ENCODE measurements around the gene MIAT.

DNA sequence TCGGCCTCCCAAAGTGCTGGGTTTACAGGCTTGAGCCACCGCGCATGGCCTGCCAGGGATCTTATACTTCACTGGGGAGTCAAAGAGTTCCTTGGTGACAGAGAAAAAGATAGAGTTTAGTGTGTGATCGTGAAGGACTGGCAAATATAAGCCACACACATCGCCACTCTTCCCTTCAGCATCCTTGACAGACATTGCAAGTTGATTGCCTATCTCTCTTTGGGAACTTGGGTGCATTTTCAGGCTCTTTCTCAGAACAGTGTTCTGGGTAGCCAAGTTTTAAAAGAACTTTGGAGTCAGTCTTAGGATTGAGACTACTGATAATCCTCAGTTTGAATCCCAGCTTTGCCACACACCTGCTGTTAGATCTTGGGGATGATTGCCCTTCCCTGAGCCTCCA is 19.8 kb downstream of the MIAT start:
- TF ChIP-seq, protein P1, sequence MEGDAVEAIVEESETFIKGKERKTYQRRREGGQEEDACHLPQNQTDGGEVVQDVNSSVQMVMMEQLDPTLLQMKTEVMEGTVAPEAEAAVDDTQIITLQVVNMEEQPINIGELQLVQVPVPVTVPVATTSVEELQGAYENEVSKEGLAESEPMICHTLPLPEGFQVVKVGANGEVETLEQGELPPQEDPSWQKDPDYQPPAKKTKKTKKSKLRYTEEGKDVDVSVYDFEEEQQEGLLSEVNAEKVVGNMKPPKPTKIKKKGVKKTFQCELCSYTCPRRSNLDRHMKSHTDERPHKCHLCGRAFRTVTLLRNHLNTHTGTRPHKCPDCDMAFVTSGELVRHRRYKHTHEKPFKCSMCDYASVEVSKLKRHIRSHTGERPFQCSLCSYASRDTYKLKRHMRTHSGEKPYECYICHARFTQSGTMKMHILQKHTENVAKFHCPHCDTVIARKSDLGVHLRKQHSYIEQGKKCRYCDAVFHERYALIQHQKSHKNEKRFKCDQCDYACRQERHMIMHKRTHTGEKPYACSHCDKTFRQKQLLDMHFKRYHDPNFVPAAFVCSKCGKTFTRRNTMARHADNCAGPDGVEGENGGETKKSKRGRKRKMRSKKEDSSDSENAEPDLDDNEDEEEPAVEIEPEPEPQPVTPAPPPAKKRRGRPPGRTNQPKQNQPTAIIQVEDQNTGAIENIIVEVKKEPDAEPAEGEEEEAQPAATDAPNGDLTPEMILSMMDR (IDR thresholded peaks at IDR 0.05): no peak
- TF ChIP-seq MYC (IDR thresholded peaks at IDR 0.05; ENCODE audit: borderline replicate concordance, low read length): no peak
- TF ChIP-seq EP300 (IDR thresholded peaks at IDR 0.05): no peak
- no peak for TF ChIP-seq POLR2A (IDR thresholded peaks at IDR 0.05; ENCODE audit: low read length)
- TF ChIP-seq HDAC2 (IDR thresholded peaks at IDR 0.05): no peak
- TF ChIP-seq RAD21 (conservative IDR thresholded peaks at IDR 0.05 in 1 of 2, IDR thresholded peaks at IDR 0.05 in 1 of 2): no peak
- TF ChIP-seq SMC3 (IDR thresholded peaks at IDR 0.05): no peak
- no peak for TF ChIP-seq PHF8 (IDR thresholded peaks at IDR 0.05; ENCODE audit: borderline replicate concordance, low read depth)
- TF ChIP-seq REST (IDR thresholded peaks at IDR 0.05): no peak
- no peak for TF ChIP-seq RFX5 (IDR thresholded peaks at IDR 0.05)

Measured in A549 (cell line).